Mesodermal cell (in vitro differentiated cells): Measurements from ENCODE around the gene COQ8B.
"Not testable (repeated sequence)": the region's sequence is repeated elsewhere in the genome, so short reads cannot be mapped to it uniquely, and the experiment has no call there.

ENCODE experiments used
- H3K27ac ChIP-seq: 2 replicates; pipeline ENCODE4 v1.7.0; 2013; ENCODE audit warnings: mild to moderate bottlenecking, low read depth, low read length, moderate library complexity; ENCODE audit not compliant: severe bottlenecking
- H3K36me3 ChIP-seq: 2 replicates; pipeline ENCODE4 v1.7.1; 2013; ENCODE audit warnings: mild to moderate bottlenecking, low read length, moderate library complexity; ENCODE audit not compliant: control insufficient read depth, insufficient read depth
- H3K4me1 ChIP-seq: one replicate; pipeline ENCODE4 v1.7.1; 2013; ENCODE audit warnings: mild to moderate bottlenecking, low read length; ENCODE audit not compliant: insufficient read depth, control insufficient read depth, poor library complexity, severe bottlenecking
- H3K4me3 ChIP-seq: 2 replicates; pipeline ENCODE4 v1.7.0; 2013; ENCODE audit warnings: low read length, control low read depth, mild to moderate bottlenecking; ENCODE audit not compliant: insufficient read depth, poor library complexity, severe bottlenecking; ENCODE audit errors: extremely low read depth
- H3K9me3 ChIP-seq: 2 replicates; pipeline ENCODE4 v1.7.1; 2013; ENCODE audit warnings: mild to moderate bottlenecking, low read length, moderate library complexity; ENCODE audit not compliant: control insufficient read depth
- WGBS, 2 experiments: methylation state at CpG; one replicate each; pipeline ENCODE4 v1.1.5; 2013; ENCODE audit warnings: missing lambda C conversion rate in 2 of 2; ENCODE audit not compliant: insufficient coverage in 2 of 2; 5-methylcytosine and 5-hydroxymethylcytosine counted together

The COQ8B gene

GRCh38 chr19:40732304-40732703 lies 15.6 kb upstream of the COQ8B start:
- H3K36me3 ChIP-seq: peaks cover 98% of the 10 kb centered on the region
- H3K4me3 ChIP-seq, H3K4me1 ChIP-seq, H3K27ac ChIP-seq, H3K9me3 ChIP-seq: not testable (repeated sequence)
- WGBS, 2 experiments: 94 to 100% methylated on average over 3 to 8 of the region's 16 CpGs

DNA sequence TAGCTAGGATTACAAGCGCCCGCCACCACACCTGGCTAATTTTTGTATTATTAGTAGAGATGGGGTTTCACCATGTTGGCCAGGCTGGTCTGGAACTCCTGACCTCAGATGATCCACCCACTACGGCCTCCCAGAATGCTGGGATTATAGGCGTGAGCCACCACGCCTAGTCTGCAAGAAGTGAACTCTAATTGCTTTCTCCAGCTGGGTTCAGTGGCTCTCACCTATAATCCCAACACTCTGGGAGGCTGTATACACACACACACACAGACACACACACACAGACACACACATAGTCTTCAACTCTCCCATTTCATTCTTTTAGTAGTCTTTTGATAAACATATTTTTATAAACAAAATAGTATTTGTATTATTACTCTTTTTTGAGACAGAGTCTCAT lies 13.4 kb upstream of the COQ8B start:
- 92 to 94% methylated on average over 3 to 5 of the region's 5 CpGs for WGBS, 2 experiments
- H3K4me3 ChIP-seq, H3K27ac ChIP-seq, H3K9me3 ChIP-seq, H3K4me1 ChIP-seq: not testable (repeated sequence)
- H3K36me3 ChIP-seq: peaks cover 96% of the 10 kb centered on the region

GRCh38 chr19:40726279-40726678 lies 9.6 kb upstream of the COQ8B start:
- Histone ChIP-seq H3K36me3 (peaks cover 85% of the 10 kb centered on the region), H3K4me1 (no peaks in the 10 kb centered on the region), H3K4me3 (no peak overlapping the region), H3K27ac (no peak overlapping the region), H3K9me3 (no peaks in the 10 kb centered on the region)
- WGBS, 2 experiments: 98 to 100% methylated on average over 1 to 3 of the region's 4 CpGs

GRCh38 chr19:40724855-40725254 lies 8.2 kb upstream of the COQ8B start:
- no peaks in the 10 kb centered on the region for H3K9me3 ChIP-seq
- H3K27ac ChIP-seq: no peak overlapping the region
- WGBS, 2 experiments: 89 to 100% methylated on average over 3 of the region's 3 CpGs
- peaks cover 5% of the 10 kb centered on the region for H3K4me1 ChIP-seq
- H3K36me3 ChIP-seq: peaks cover 78% of the 10 kb centered on the region
- H3K4me3 ChIP-seq: no peak overlapping the region

DNA sequence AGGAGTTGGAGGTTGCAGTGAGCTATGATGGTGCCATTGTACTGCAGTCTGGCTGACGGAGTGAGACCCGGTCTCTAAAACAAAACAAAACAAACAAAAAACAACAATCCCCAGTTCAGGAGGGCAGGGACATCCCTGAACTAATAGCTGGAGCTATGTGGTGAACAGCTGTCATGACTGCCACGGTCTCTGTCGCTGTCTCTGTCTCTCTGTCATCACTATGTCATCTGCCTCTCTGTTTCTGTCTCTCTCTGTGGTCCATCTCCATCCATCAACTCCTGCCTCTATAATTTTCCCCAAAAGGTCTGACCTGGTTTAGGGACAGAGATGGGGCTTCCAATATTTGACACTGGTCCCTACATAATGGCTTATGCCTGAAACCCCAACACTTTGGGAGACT lies 7.6 kb upstream of the COQ8B start:
- WGBS, 2 experiments: 92 to 100% methylated on average over 2 to 3 of the region's 4 CpGs
- Histone ChIP-seq H3K9me3 (no peaks in the 10 kb centered on the region), H3K4me3 (no peak overlapping the region), H3K4me1 (peaks cover 5% of the 10 kb centered on the region), H3K36me3 (peaks cover 73% of the 10 kb centered on the region), H3K27ac (no peak overlapping the region)

DNA sequence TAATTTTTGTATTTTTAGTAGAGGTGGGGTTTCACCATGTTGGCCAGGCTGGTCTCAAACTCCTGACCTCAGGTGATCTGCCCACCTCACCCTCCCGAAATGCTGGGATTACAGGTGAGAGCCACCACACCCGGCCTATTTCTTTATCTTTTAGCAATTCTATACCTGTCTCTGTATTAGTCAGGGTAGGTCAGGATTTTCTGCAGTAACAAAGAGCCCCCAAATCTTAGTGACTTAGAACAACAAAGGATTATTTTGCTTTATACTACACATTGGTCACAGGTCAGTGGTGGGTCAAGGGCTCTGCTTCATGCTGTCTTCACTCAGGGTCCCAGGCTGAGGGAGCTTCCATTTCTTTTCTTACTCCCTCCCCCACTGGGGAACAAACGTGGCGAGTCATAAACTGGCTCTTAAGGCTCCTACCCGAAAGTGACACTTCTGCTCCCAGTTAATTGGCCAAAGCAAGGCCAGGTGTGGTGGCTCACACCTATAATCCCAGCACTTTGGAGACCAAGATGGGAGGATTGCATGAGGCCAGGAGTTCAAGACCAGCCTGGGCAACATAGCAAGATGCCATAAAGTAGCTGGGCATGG lies 7.1 kb upstream of the COQ8B start:
- Histone ChIP-seq H3K4me1 (peaks cover 5% of the 10 kb centered on the region), H3K4me3 (no peak overlapping the region), H3K9me3 (no peaks in the 10 kb centered on the region), H3K27ac (no peak overlapping the region), H3K36me3 (peaks cover 68% of the 10 kb centered on the region)
- 81 to 100% methylated on average over 3 of the region's 5 CpGs for WGBS, 2 experiments

DNA sequence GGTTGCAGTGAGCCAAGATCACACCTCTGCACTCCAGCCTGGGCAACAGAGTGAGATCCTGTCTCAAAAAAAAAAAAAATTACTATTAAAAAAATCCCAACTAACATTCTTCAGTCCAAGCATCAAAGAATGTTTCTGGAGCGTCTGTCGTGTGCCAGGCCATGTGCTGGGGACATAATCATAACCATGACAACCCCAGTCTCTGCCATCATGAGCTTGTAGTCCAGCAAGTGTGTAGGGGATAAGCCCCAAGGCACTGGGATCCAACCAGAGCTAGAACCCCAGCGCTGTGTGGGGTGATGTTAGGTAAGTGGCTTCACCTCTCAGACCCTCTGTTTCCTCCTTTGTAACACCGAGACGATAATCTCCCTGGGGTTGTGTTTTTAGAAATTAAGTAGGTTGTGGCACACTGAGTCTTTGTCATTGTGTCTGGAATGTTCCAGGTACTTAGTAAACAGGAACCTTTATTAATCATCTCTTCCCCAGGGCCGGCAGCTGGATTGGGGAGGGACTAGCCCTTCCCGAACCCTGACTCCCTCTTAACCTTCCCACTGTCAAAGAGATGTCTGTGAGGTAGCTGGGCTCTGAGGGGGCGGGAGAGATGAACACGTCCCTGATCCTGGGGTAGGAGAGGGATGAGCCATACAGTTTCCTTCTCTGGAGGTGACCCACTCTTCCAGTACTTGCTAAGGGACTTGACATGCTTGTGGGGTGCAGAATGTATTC lies 5.4 kb upstream of the COQ8B start:
- Histone ChIP-seq H3K27ac (no peak overlapping the region), H3K4me3 (no peak overlapping the region), H3K36me3 (peaks cover 53% of the 10 kb centered on the region), H3K4me1 (peaks cover 8% of the 10 kb centered on the region), H3K9me3 (no peaks in the 10 kb centered on the region)
- WGBS, 2 experiments: 83 to 100% methylated on average over 2 of the region's 9 CpGs

DNA sequence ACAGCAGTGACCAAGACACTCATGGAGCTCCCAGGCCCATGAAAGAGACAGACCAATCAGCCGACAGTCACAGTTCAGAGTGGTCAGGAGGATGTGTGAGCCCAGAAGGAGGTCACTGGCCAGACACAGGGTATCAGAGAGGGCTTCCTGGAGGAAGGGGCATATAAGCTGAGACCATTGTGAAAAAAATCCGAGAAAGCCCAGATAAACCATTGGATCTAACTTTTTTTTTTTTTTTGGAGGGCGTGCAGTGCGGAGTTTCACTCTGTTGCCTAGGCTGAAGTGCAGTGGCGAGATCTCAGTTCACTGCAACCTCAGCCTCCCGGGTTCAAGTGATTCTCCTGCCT lies 4.4 kb upstream of the COQ8B start:
- H3K4me3 ChIP-seq: no peak overlapping the region
- H3K27ac ChIP-seq: no peak overlapping the region
- 83 to 86% methylated on average over 4 to 6 of the region's 6 CpGs for WGBS, 2 experiments
- H3K36me3 ChIP-seq: peaks cover 45% of the 10 kb centered on the region
- peaks cover 8% of the 10 kb centered on the region for H3K4me1 ChIP-seq
- H3K9me3 ChIP-seq: no peaks in the 10 kb centered on the region

DNA sequence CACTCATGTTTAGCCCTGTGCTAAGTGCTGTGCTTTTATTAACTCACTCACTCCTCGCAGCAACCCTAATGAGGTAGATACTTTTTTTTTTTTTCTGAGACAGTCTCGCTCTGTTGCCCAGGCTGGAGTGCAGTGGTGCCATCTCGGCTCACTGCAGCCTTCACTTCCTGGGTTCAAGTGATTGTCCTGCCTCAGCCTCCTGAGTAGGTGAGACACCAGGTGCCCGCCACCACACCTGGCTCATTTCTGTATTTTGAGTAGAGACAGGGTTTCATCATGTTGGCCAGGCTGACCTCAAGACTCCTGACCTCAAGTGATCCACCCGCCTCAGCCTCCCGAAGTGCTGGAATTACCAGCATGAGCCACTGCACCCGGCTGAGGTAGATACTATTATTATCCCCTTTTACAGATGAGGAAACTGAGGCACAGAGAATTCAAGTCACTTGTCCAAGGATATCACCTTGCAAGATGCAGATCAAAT lies 2.8 kb upstream of the COQ8B start:
- WGBS, 2 experiments: 89 to 92% methylated on average over 4 to 5 of the region's 7 CpGs
- Histone ChIP-seq H3K27ac (no peak overlapping the region), H3K4me3 (peak overlapping the region; percentile 76)

GRCh38 chr19:40718774-40719391 lies 2.2 kb upstream of the COQ8B start:
- 15 to 19% methylated on average over 13 to 15 of the region's 16 CpGs for WGBS, 2 experiments

More for the DNA sequence above, 2.8 kb upstream of the COQ8B start:
- H3K9me3 ChIP-seq: no peaks in the 10 kb centered on the region
- H3K36me3 ChIP-seq: peaks cover 29% of the 10 kb centered on the region
- peaks cover 9% of the 10 kb centered on the region for H3K4me1 ChIP-seq

More at GRCh38 chr19:40718774-40719391, 2.2 kb upstream of the COQ8B start:
- peak overlapping the region; percentile 76 for H3K4me3 ChIP-seq
- no peaks in the 10 kb centered on the region for H3K9me3 ChIP-seq
- H3K36me3 ChIP-seq: peaks cover 25% of the 10 kb centered on the region
- peaks cover 13% of the 10 kb centered on the region for H3K4me1 ChIP-seq
- peak overlapping the region; percentile 6 for H3K27ac ChIP-seq
